Measurements from ENCODE around the gene LUZP2. TPM values are rescaled to one million over a fixed set of nuclear protein-coding genes. Genes with fewer than 3 reads are reported as not detected.

The LUZP2 gene
- total RNA-seq (2022; extraction: Qiagen RNA extraction), result not detected in 5 replicates

DNA sequence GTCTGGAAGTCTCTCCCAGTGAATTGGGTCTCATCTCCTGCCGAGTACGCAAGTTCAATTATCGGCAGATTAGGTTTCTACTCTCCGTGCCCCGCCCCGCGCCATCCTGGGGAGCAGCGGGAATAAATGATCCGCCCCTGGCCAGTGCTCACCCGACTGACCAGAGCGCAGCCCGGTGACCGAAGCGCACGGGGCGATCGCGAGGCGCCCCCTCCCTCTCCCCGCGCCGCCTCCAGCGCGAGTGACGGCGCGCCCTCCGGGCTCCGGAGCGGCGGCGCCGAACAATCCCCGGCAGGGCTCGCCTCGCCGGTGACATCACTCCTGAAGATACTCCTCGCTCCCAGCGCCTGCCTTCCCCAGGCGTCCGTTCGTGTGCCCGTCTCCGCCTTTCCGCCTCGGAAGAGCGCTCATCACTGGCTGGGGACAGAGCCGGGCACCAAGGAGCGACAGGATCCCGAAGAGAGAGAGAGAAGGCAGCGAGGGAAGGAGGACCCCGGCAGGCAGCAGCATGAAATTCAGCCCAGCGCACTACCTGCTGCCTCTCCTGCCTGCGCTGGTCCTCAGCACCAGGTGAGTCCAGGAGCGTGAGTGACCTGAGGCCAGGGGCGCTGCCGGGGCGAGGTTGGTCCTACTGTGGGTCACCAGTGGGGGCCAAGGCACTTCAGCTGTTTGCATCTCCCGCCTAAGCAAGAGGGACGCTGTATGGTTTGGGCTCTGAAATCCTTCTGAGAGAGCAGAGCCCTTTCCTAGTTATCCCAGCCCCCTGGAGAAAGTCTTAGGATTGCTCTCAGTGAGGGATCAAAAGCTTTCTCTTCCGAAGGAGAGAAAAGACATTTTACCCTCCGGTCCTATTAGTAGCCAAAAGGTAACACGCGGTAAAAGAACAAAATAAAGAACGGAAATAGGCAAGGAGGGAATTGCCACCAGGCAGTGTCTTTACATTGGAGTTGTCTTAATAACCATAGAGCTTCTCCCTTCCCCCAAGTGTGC, at the start of gene LUZP2:
TSS of gene LUZP2 (plus strand) at position 318 of the 990 bp plus-strand sequence.

